Activated CD8-positive, alpha-beta memory T cell treated with anti-CD3 and anti-CD28 coated beads, Interleukin-2, amount 50 U/mL, for 4 hours (primary cell): Measurements from ENCODE around the gene OR6F1.
"Not testable (repeated sequence)": the region's sequence is repeated elsewhere in the genome, so short reads cannot be mapped to it uniquely, and the experiment has no call there.

Experiments used
- DNase-seq: peaks from one replicate; pipeline ENCODE4 v3.0.0-alpha.2; 2020

Gene OR6F1

GRCh38 chr1:247716546-247716945 lies at the start of gene OR6F1:
OR6F1 (minus strand) TSS chr1:247716646; CDS start chr1:247712755, 3,891 bp downstream.
- no peak for DNase-seq

GRCh38 chr1:247760456-247760855 lies 44.0 kb upstream of the OR6F1 start, which contains the start of gene OR1C1:
OR1C1 (minus strand) TSS chr1:247760556; CDS start chr1:247758406, 2,150 bp downstream.
- DNase-seq = no peak

- not testable (repeated sequence) for DNase-seq
These were observed 37.9 kb upstream of the OR6F1 start for GRCh38 chr1:247754311-247754710.

- no peak for DNase-seq
These were observed 33.4 kb upstream of the OR6F1 start for GRCh38 chr1:247749870-247750269.

- DNase-seq = no peak
These were observed 31.6 kb upstream of the OR6F1 start, which contains the start of gene OR14A2 for GRCh38 chr1:247748041-247748440. OR14A2 (minus strand) TSS chr1:247748141.

GRCh38 chr1:247747616-247748015 lies 31.2 kb upstream of the OR6F1 start:
- DNase-seq = no peak

GRCh38 chr1:247746391-247746935 lies 30.0 kb upstream of the OR6F1 start:
- no peak for DNase-seq

- DNase-seq = not testable (repeated sequence)
These were observed 25.8 kb upstream of the OR6F1 start for GRCh38 chr1:247742215-247742760.

GRCh38 chr1:247741756-247742155 lies 25.3 kb upstream of the OR6F1 start:
- DNase-seq = no peak

- DNase-seq = no peak
These were observed 24.3 kb upstream of the OR6F1 start for GRCh38 chr1:247740721-247741120.

- no peak for DNase-seq
These were observed 21.9 kb upstream of the OR6F1 start, which contains the start of gene OR14K1 for GRCh38 chr1:247738315-247738714. OR14K1 (plus strand) TSS chr1:247738615; CDS start chr1:247738615, 0 bp downstream.

GRCh38 chr1:247721222-247721621 lies 4.8 kb upstream of the OR6F1 start:
- DNase-seq = no peak

GRCh38 chr1:247713753-247714152 lies 2.7 kb downstream of the OR6F1 start:
- no peak for DNase-seq

- DNase-seq = not testable (repeated sequence)
These were observed 5.8 kb downstream of the OR6F1 start for GRCh38 chr1:247710681-247711080.

GRCh38 chr1:247701338-247701737 lies 15.1 kb downstream of the OR6F1 start:
- no peak for DNase-seq

- DNase-seq = no peak
These were observed 35.1 kb downstream of the OR6F1 start for GRCh38 chr1:247681288-247681897.

GRCh38 chr1:247680171-247680570 lies 36.3 kb downstream of the OR6F1 start:
- DNase-seq = no peak

GRCh38 chr1:247679639-247680038 lies 36.8 kb downstream of the OR6F1 start, which contains the start of gene OR13G1:
OR13G1 (minus strand) TSS chr1:247679739; CDS start chr1:247673041, 6,698 bp downstream.
- DNase-seq = no peak

- no peak for DNase-seq
These were observed 47.2 kb downstream of the OR6F1 start for GRCh38 chr1:247669225-247669624.
